Measurements from ENCODE around the gene OR10P1. TPM values are rescaled to one million over a fixed set of nuclear protein-coding genes. Genes with fewer than 3 reads are reported as not detected.
"Not testable (repeated sequence)": the region's sequence is repeated elsewhere in the genome, so short reads cannot be mapped to it uniquely, and the experiment has no call there.

OR10P1 gene, protein sequence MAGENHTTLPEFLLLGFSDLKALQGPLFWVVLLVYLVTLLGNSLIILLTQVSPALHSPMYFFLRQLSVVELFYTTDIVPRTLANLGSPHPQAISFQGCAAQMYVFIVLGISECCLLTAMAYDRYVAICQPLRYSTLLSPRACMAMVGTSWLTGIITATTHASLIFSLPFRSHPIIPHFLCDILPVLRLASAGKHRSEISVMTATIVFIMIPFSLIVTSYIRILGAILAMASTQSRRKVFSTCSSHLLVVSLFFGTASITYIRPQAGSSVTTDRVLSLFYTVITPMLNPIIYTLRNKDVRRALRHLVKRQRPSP
- not detected in 2 replicates for total RNA-seq

DNA sequence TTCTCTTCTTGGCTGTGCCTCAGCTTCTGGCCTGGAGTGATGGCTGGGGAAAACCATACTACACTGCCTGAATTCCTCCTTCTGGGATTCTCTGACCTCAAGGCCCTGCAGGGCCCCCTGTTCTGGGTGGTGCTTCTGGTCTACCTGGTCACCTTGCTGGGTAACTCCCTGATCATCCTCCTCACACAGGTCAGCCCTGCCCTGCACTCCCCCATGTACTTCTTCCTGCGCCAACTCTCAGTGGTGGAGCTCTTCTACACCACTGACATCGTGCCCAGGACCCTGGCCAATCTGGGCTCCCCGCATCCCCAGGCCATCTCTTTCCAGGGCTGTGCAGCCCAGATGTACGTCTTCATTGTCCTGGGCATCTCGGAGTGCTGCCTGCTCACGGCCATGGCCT lies at the start of gene OR10P1:
OR10P1 (plus strand) TSS at position 40 of the 400 bp plus-strand sequence; CDS start at position 40, 0 bp downstream.
- intact Hi-C loops (cut with micrococcal nuclease), result no loop called here

GRCh38 chr12:55590152-55590551 lies 46.5 kb upstream of the OR10P1 start:
- intact Hi-C loops (cut with micrococcal nuclease), result not testable (repeated sequence)

GRCh38 chr12:55607821-55608594 lies 28.7 kb upstream of the OR10P1 start:
- intact Hi-C loops (cut with micrococcal nuclease), result no loop called here

DNA sequence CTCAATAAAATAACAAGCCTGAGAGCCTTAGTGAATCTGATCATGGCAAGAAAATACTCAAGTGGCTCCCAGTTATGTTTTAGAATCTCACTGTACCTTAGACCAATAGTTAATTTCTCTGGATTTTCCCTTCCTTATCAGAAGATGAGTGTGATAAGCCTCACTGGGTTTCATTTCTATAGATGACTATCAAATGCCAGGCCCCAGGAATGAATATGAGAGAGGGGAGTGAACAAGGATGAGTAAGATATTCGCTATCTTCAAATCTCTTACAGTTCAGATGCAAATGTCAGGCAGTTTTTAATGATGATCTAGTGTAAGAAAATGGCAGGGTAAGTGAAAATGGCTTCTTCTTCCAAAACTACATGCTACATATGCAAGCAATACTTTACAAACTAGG lies 26.1 kb upstream of the OR10P1 start:
- intact Hi-C loops (cut with micrococcal nuclease), result no loop called here

DNA sequence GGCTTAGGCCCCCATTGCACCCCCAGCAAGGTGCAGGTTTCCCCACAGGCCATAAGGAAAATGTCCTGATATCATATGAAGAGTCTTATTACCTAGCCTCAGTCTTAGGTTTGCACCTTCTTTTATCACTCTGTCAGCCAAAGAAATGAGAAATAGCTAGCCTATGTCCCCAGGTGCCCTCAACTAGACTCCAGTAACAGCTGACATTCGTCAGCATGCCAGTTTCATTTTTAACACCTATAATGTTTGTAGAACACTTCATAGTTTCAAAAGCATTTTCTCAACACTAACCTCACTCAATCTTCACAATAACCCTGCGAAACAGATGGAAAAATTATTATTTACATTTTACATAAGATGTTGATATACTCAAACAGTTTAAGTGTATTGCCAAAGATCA lies 24.0 kb upstream of the OR10P1 start:
- intact Hi-C loops (cut with micrococcal nuclease), result no loop called here

- intact Hi-C loops (cut with micrococcal nuclease), result no loop called here
Measured at GRCh38 chr12:55614764-55615163, 21.9 kb upstream of the OR10P1 start.

- intact Hi-C loops (cut with micrococcal nuclease), result loop anchor here (1.0 kb wide), 2 partner anchors 37 to 430 kb away; no protein-coding TSS in a partner anchor
Measured at GRCh38 chr12:55619354-55620138, 17.1 kb upstream of the OR10P1 start.

- intact Hi-C loops (cut with micrococcal nuclease), result no loop called here
Measured at GRCh38 chr12:55624056-55624455, 12.6 kb upstream of the OR10P1 start.

DNA sequence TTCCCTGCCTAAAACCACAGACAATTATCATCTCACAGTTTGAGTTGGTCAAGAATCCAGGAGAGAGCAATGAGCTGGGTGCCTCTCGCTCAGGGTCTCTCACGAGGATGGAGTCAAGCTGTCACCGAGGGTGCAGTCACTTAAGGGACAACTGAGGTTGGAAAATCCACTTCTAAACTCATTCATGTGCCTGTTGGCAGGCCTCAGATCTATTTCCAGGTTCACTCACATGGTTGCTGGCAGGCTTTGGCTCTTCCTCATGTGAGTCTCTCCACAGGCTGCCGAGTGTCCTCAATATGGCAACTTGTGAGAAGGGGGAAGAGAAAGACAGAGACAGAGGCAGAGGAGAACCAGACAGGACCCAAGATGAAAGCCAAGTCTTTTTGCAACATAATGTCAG lies 10.5 kb upstream of the OR10P1 start:
- intact Hi-C loops (cut with micrococcal nuclease), result no loop called here

- intact Hi-C loops (cut with micrococcal nuclease), result no loop called here
Measured at GRCh38 chr12:55629058-55629841, 7.4 kb upstream of the OR10P1 start.

DNA sequence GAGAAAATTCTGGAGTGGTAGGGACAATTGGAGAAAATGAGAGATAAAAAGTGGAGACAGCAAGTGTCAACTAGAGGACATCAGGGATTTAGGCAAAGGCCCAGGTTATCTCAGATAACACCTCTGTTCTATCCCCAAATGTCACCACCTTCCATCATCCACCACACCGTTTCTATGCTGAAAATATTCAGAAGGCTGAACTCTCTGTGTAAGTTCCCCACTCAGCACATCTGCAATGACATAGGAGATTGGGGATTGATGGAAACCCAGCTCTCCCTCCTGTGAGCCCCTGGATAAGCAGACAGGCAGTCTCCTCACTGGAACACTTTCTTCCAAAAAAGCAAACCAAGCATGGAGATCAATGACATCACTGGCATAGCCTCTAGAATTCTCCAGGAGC lies 5.6 kb upstream of the OR10P1 start:
- intact Hi-C loops (cut with micrococcal nuclease), result no loop called here

- intact Hi-C loops (cut with micrococcal nuclease), result no loop called here
Measured at GRCh38 chr12:55631733-55632132, 5.0 kb upstream of the OR10P1 start.

GRCh38 chr12:55633151-55633550 lies 3.5 kb upstream of the OR10P1 start:
- intact Hi-C loops (cut with micrococcal nuclease), result no loop called here

GRCh38 chr12:55636116-55636655 lies 506 bp upstream of the OR10P1 start:
- intact Hi-C loops (cut with micrococcal nuclease), result no loop called here

GRCh38 chr12:55637467-55637866 lies 775 bp downstream of the OR10P1 start:
- intact Hi-C loops (cut with micrococcal nuclease), result no loop called here

DNA sequence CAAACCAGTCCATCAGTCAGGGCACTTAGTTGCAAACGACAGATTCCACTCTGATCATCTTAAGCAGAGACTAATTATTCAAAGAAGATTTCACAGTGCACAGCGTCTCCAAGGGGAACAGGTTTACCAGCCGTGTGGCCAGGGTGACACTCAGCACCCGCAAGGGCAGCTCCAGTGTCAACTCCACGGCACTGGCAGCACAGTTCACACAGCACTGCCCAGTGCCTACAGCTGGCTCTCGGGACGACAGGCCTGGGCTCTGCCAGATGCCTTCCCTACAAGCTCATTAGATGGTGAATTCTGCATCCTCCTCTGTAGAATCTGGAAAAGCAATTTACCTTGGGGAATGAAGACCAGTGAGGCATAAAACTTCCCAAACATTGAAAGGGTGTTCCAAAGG lies 4.9 kb downstream of the OR10P1 start:
- intact Hi-C loops (cut with micrococcal nuclease), result loop anchor here (10.0 kb wide), 1 partner anchor 93 kb away; no protein-coding TSS in a partner anchor

DNA sequence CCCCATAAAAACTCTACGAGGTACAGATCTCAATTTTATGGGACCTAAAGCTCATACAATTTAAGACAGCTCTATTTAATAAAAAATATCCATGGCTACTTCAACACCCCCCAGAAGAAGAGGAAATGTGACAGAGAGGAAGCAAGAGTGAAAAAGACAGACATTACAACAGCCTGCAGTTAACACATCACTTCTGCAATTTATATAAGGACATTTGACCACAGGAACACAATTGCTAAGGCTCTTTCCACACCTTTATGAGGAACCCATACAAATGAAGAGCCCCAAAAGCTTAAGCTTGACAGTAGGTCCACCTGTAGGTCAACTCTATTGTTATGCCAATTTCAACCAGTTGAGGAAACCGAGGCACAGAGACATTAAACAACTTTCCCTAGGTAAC lies 5.6 kb downstream of the OR10P1 start:
- intact Hi-C loops (cut with micrococcal nuclease), result loop anchor here (10.0 kb wide), 1 partner anchor 93 kb away; no protein-coding TSS in a partner anchor

DNA sequence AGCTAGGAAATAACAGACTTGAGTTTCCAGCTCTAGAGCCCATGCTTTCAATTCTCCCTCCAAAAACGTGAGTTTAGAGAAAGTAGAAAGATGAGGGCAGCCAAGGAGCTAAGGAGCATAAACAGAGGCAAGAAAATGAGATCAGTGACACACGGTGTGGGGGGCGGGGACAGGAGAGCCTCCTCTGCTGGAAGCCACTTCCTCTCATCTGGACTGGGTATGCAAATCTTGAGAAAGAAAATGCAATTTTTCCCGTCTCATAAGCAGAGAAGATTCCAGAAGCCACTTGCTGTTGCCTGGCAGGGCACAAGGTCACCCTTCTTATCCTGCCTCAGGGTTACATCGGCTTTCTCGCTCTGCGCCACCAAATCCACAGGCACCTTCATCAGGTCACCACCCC lies 6.0 kb downstream of the OR10P1 start:
- intact Hi-C loops (cut with micrococcal nuclease), result loop anchor here (10.0 kb wide), 1 partner anchor 92 kb away; no protein-coding TSS in a partner anchor

DNA sequence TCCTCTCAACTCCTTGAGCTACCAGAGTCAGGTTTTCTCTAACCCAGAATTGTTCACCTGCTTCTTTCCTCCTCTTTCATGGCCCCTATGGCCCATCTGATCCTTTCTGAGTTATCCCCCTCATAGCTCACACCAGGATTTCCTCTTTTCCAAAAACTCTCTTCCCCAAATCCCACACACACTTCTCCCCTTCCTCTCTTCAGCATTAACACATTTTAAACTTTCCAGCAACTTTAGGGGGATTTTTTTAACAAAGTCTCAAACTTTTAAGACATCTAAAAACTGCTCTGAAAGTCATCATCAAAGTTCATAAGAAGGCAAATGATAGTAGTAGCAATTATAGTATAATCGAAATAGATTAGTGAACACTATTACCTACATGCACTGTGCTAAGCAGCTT lies 7.9 kb downstream of the OR10P1 start:
- intact Hi-C loops (cut with micrococcal nuclease), result loop anchor here (10.0 kb wide), 1 partner anchor 90 kb away; no protein-coding TSS in a partner anchor

GRCh38 chr12:55647027-55647426 lies 10.3 kb downstream of the OR10P1 start:
- intact Hi-C loops (cut with micrococcal nuclease), result loop anchor here (10.0 kb wide), 1 partner anchor 88 kb away; no protein-coding TSS in a partner anchor

Measured in T-helper 2 cell treated with Interferon-gamma antibody and Interleukin-4, amounts not matched to agents 100 ng/mL and 5 ng/mL, for 36 hours (primary cell).